HL-60/S4 (cell line): ENCODE measurements around the gene KANSL3.
"Not testable (repeated sequence)": the region's sequence is repeated elsewhere in the genome, so short reads cannot be mapped to it uniquely, and the experiment has no call there.

ENCODE experiments used
- in situ Hi-C: fragments of 300-500 bp; cut with MboI; formaldehyde crosslinking; loops from 2 replicates; pipeline ENCODE4 v1.14.3; 2022; ENCODE audit warnings: low sequenced_read_pairs

Gene KANSL3

GRCh38 chr2:96564026-96564425, 74.1 kb downstream of the KANSL3 start:
- in situ Hi-C loops, result no loop called here

- in situ Hi-C loops, result no loop called here
These were observed 79.6 kb downstream of the KANSL3 start for GRCh38 chr2:96558485-96558884.

- in situ Hi-C loops, result no loop called here
These were observed 80.1 kb downstream of the KANSL3 start for GRCh38 chr2:96558061-96558460.

- in situ Hi-C loops, result not testable (repeated sequence)
These were observed 80.7 kb downstream of the KANSL3 start for GRCh38 chr2:96557421-96557820.

- in situ Hi-C loops, result no loop called here
These were observed 81.4 kb downstream of the KANSL3 start for GRCh38 chr2:96556441-96557330.

- in situ Hi-C loops, result no loop called here
These were observed 82.9 kb downstream of the KANSL3 start for GRCh38 chr2:96555146-96555610.

GRCh38 chr2:96554293-96555145, 83.6 kb downstream of the KANSL3 start:
- in situ Hi-C loops, result no loop called here

GRCh38 chr2:96553957-96554292, 84.2 kb downstream of the KANSL3 start:
- in situ Hi-C loops, result not testable (repeated sequence)

- in situ Hi-C loops, result no loop called here
These were observed 84.7 kb downstream of the KANSL3 start for GRCh38 chr2:96553176-96553956.

- in situ Hi-C loops, result no loop called here
These were observed 85.6 kb downstream of the KANSL3 start for GRCh38 chr2:96552315-96553175.

- in situ Hi-C loops, result no loop called here
These were observed 86.4 kb downstream of the KANSL3 start for GRCh38 chr2:96551605-96552314.

GRCh38 chr2:96550787-96551604, 87.1 kb downstream of the KANSL3 start:
- in situ Hi-C loops, result no loop called here

- in situ Hi-C loops, result no loop called here
These were observed 87.9 kb downstream of the KANSL3 start for GRCh38 chr2:96549967-96550786.

GRCh38 chr2:96549466-96549785, 88.7 kb downstream of the KANSL3 start:
- in situ Hi-C loops, result no loop called here

- in situ Hi-C loops, result no loop called here
These were observed 89.3 kb downstream of the KANSL3 start for GRCh38 chr2:96548558-96549465.

- in situ Hi-C loops, result no loop called here
These were observed 90.4 kb downstream of the KANSL3 start for GRCh38 chr2:96547731-96548171.

GRCh38 chr2:96547203-96547641, 90.9 kb downstream of the KANSL3 start:
- in situ Hi-C loops, result no loop called here
